GM11168 (cell line): ENCODE results near the gene DIP2C.
"Not testable (repeated sequence)": the region's sequence is repeated elsewhere in the genome, so short reads cannot be mapped to it uniquely, and the experiment has no call there.

ENCODE experiments used
- in situ Hi-C: fragments of 300-500 bp; cut with MboI; formaldehyde crosslinking; loops from one replicate; pipeline ENCODE4 v1.12.0; 2022; ENCODE audit warnings: low sequenced_read_pairs; ENCODE audit not compliant: unreplicated experiment

DIP2C gene

GRCh38 chr10:283916-284356, 405.5 kb downstream of the DIP2C start:
- in situ Hi-C loops: no loop called here

GRCh38 chr10:283140-283479, 406.4 kb downstream of the DIP2C start:
- in situ Hi-C loops: no loop called here

- in situ Hi-C loops: no loop called here
Measured at GRCh38 chr10:282294-283139, 407.0 kb downstream of the DIP2C start.

- in situ Hi-C loops: no loop called here
Measured at GRCh38 chr10:279655-280054, 409.8 kb downstream of the DIP2C start.

- in situ Hi-C loops: no loop called here
Measured at GRCh38 chr10:279232-279631, 410.2 kb downstream of the DIP2C start.

GRCh38 chr10:278707-279106, 410.8 kb downstream of the DIP2C start:
- in situ Hi-C loops: no loop called here

- in situ Hi-C loops: no loop called here
Measured at GRCh38 chr10:277963-278362, 411.5 kb downstream of the DIP2C start.

GRCh38 chr10:275680-276079, 413.8 kb downstream of the DIP2C start:
- in situ Hi-C loops: no loop called here

- in situ Hi-C loops: no loop called here
Measured at GRCh38 chr10:274866-275265, 414.6 kb downstream of the DIP2C start.

- in situ Hi-C loops: no loop called here
Measured at GRCh38 chr10:273088-273487, 416.4 kb downstream of the DIP2C start.

GRCh38 chr10:271722-272121, 417.7 kb downstream of the DIP2C start:
- in situ Hi-C loops: no loop called here

- in situ Hi-C loops: no loop called here
Measured at GRCh38 chr10:271201-271600, 418.3 kb downstream of the DIP2C start.

GRCh38 chr10:269440-270074, 419.9 kb downstream of the DIP2C start:
- in situ Hi-C loops: no loop called here

- in situ Hi-C loops: no loop called here
Measured at GRCh38 chr10:267705-268104, 421.8 kb downstream of the DIP2C start.

- in situ Hi-C loops: no loop called here
Measured at GRCh38 chr10:266974-267425, 422.5 kb downstream of the DIP2C start.

GRCh38 chr10:265816-266588, 423.5 kb downstream of the DIP2C start:
- in situ Hi-C loops: not testable (repeated sequence)

GRCh38 chr10:265074-265440, 424.4 kb downstream of the DIP2C start:
- in situ Hi-C loops: not testable (repeated sequence)

- in situ Hi-C loops: not testable (repeated sequence)
Measured at GRCh38 chr10:264160-265073, 425.1 kb downstream of the DIP2C start.

GRCh38 chr10:260819-261429, 428.5 kb downstream of the DIP2C start:
- in situ Hi-C loops: no loop called here
